H1 (cell line): ENCODE results near the gene APPL2. TPM values are rescaled to one million over a fixed set of nuclear protein-coding genes. Genes with fewer than 3 reads are reported as not detected.

Experiments
- CTCF ChIA-PET: fragments of 300-600 bp; sonication (Branson Sonifier 250); formaldehyde crosslinking; loops from one replicate; lab custom pipeline; 2021; ENCODE audit not compliant: partially characterized antibody; lab: Charles Lee
- POLR2A ChIA-PET: fragments of 300-600 bp; sonication (Branson Sonifier 250); formaldehyde crosslinking; loops from one replicate; lab custom pipeline; 2021; ENCODE audit warnings: inconsistent platforms; ENCODE audit not compliant: partially characterized antibody; lab: Charles Lee
- DNase-seq, 2 experiments: peaks; one replicate each; pipeline versions ENCODE4 v3.0.0 to v3.0.0-alpha.2; 2010 to 2022; ENCODE audit warnings: low spot score in 2 of 2, low read depth in 1 of 2, mixed read lengths in 1 of 2
- FAIRE-seq: peaks from 2 replicates; lab custom pipeline; 2011; peaks lifted over from hg19 to GRCh38; lab: Jason Lieb, UNC
- H2AFZ ChIP-seq: 2 replicates; pipeline ENCODE4 v1.8.1; 2012; ENCODE audit warnings: low read length, inconsistent platforms
- H2AK5ac ChIP-seq: 2 replicates; pipeline ENCODE4 v1.6.1; 2013; ENCODE audit warnings: low read depth, low read length
- H2BK120ac ChIP-seq: replicated peaks from 2 replicates; pipeline ENCODE3; 2013; ENCODE audit warnings: low read depth, low read length, inconsistent platforms
- H2BK12ac ChIP-seq: 2 replicates; pipeline ENCODE4 v1.6.1; 2013; ENCODE audit warnings: low read depth, low read length
- H2BK15ac ChIP-seq: 2 replicates; pipeline ENCODE4 v1.6.1; 2013; ENCODE audit warnings: low read length
- H2BK20ac ChIP-seq: 2 replicates; pipeline ENCODE4 v1.6.1; 2013; ENCODE audit warnings: low read length
- H2BK5ac ChIP-seq: 2 replicates; pipeline ENCODE4 v1.6.1; 2013; ENCODE audit warnings: low read depth, low read length
- H3K14ac ChIP-seq: 2 replicates; pipeline ENCODE4 v1.6.1; 2013; ENCODE audit warnings: inconsistent platforms; ENCODE audit not compliant: insufficient read length
- H3K18ac ChIP-seq: 2 replicates; pipeline ENCODE4 v1.6.1; 2013; ENCODE audit warnings: low read length; ENCODE audit errors: extremely low read depth
- H3K23ac ChIP-seq: 2 replicates; pipeline ENCODE4 v1.6.1; 2013; ENCODE audit warnings: inconsistent platforms; ENCODE audit not compliant: insufficient read length
- H3K23me2 ChIP-seq: 2 replicates; pipeline ENCODE4 v1.6.1; 2013; ENCODE audit warnings: low read depth, low read length
- H3K27ac ChIP-seq: 2 replicates; pipeline ENCODE4 v1.6.1; 2011; ENCODE audit warnings: low read depth, low read length, inconsistent platforms
- H3K27me3 ChIP-seq, 4 experiments: replicated peaks in 1 of 4; 1 replicate in 1 of 4; 2 replicates in 3 of 4; pipeline versions ENCODE4 v1.6.1 to v1.8.1; 2011 to 2013; ENCODE audit warnings: low read length in 3 of 4, mild to moderate bottlenecking in 3 of 4, inconsistent platforms in 2 of 4, mixed read lengths in 2 of 4, moderate library complexity in 1 of 4; ENCODE audit not compliant: control insufficient read depth in 3 of 4, insufficient read depth in 3 of 4; ENCODE audit errors: extremely low read depth in 1 of 4
- H3K36me3 ChIP-seq, 4 experiments: 2 replicates each; pipeline versions ENCODE4 v1.6.1 to v1.8.1; 2011 to 2013; ENCODE audit warnings: mild to moderate bottlenecking in 4 of 4, low read length in 3 of 4, moderate library complexity in 2 of 4, control low read depth in 1 of 4, inconsistent platforms in 1 of 4; ENCODE audit not compliant: insufficient read depth in 4 of 4, control insufficient read depth in 2 of 4
- H3K4ac ChIP-seq: replicated peaks from 2 replicates; pipeline ENCODE3; 2013; ENCODE audit warnings: low read length, low read depth, mixed read lengths, inconsistent platforms; ENCODE audit not compliant: insufficient read length
- H3K4me1 ChIP-seq, 4 experiments: replicated peaks in 1 of 4; 1 replicate in 1 of 4; 2 replicates in 3 of 4; pipeline versions ENCODE4 v1.6.1 to v1.8.1; 2011 to 2013; ENCODE audit warnings: low read length in 3 of 4, inconsistent platforms in 2 of 4, mixed read lengths in 1 of 4; ENCODE audit not compliant: insufficient read depth in 4 of 4, control insufficient read depth in 3 of 4
- H3K4me2 ChIP-seq, 2 experiments: 2 replicates each; pipeline versions ENCODE4 v1.6.1 to v1.8.1; 2011 to 2013; ENCODE audit warnings: low read depth in 2 of 2, low read length in 2 of 2, control low read depth in 1 of 2, inconsistent platforms in 1 of 2, mild to moderate bottlenecking in 1 of 2; ENCODE audit not compliant: insufficient read depth in 1 of 2
- H3K4me3 ChIP-seq, 4 experiments: fragments of 200-600, 300-600 bp in 1 of 4; sonication (generic), shearing (Covaris generic), sonication (Bioruptor Twin) in 1 of 4; 2 replicates each; pipeline versions ENCODE4 v1.5.1 to v1.8.1; 2011 to 2016; ENCODE audit warnings: low read length in 4 of 4, low read depth in 3 of 4, control low read depth in 2 of 4, inconsistent platforms in 2 of 4, mild to moderate bottlenecking in 2 of 4, mixed read lengths in 1 of 4, moderate library complexity in 1 of 4; ENCODE audit not compliant: insufficient read depth in 2 of 4; ENCODE audit errors: extremely low read depth in 1 of 4
- H3K56ac ChIP-seq: replicated peaks from 2 replicates; pipeline ENCODE3; 2013; ENCODE audit warnings: low read depth, mild to moderate bottlenecking, mixed read lengths, low read length, inconsistent platforms; ENCODE audit not compliant: insufficient read length
- H3K79me1 ChIP-seq: 2 replicates; pipeline ENCODE4 v1.6.1; 2013; ENCODE audit warnings: low read depth, low read length, control low read depth
- H3K79me2 ChIP-seq, 2 experiments: 2 replicates each; pipeline versions ENCODE4 v1.6.1 to v1.8.1; 2012 to 2013; ENCODE audit warnings: low read length in 2 of 2, mild to moderate bottlenecking in 2 of 2, inconsistent platforms in 1 of 2; ENCODE audit not compliant: insufficient read depth in 2 of 2, control insufficient read depth in 1 of 2
- H3K9ac ChIP-seq, 4 experiments: replicated peaks in 1 of 4; 1 replicate in 1 of 4; 2 replicates in 3 of 4; pipeline versions ENCODE4 v1.6.1 to v1.8.1; 2011 to 2013; ENCODE audit warnings: low read depth in 3 of 4, low read length in 3 of 4, control low read depth in 2 of 4, mild to moderate bottlenecking in 2 of 4, moderate library complexity in 2 of 4, inconsistent platforms in 1 of 4; ENCODE audit errors: extremely low read depth in 1 of 4
- H3K9me3 ChIP-seq, 2 experiments: 2 replicates each; pipeline versions ENCODE4 v1.6.1 to v1.8.1; 2012 to 2013; ENCODE audit warnings: mild to moderate bottlenecking in 2 of 2, moderate library complexity in 2 of 2, control low read depth in 1 of 2, inconsistent platforms in 1 of 2, low read depth in 1 of 2, low read length in 1 of 2, mixed read lengths in 1 of 2; ENCODE audit not compliant: insufficient read depth in 2 of 2
- H4K20me1 ChIP-seq, 2 experiments: replicated peaks in 1 of 2; 2 replicates each; pipeline versions ENCODE3 to v1.8.1; 2011 to 2013; ENCODE audit warnings: inconsistent platforms in 2 of 2, low read length in 2 of 2, mild to moderate bottlenecking in 1 of 2; ENCODE audit not compliant: insufficient read depth in 2 of 2, control insufficient read depth in 1 of 2
- H4K5ac ChIP-seq: 2 replicates; pipeline ENCODE4 v1.6.1; 2013; ENCODE audit warnings: low read length, low read depth, mixed read lengths, inconsistent platforms; ENCODE audit not compliant: insufficient read length
- H4K8ac ChIP-seq: 2 replicates; pipeline ENCODE4 v1.8.0; 2013; ENCODE audit warnings: mild to moderate bottlenecking, moderate library complexity, low read length, inconsistent platforms; ENCODE audit not compliant: insufficient read depth; ENCODE audit errors: extremely low read depth
- H4K91ac ChIP-seq: replicated peaks from 2 replicates; pipeline ENCODE3; 2013; ENCODE audit warnings: low read length, mixed read lengths, inconsistent platforms; ENCODE audit not compliant: insufficient read length
- ASH2L ChIP-seq: fragments of 200-600, 300-600 bp; sonication (generic); IDR thresholded peaks from one replicate; pipeline ENCODE4 v1.7.1; 2017; ENCODE audit warnings: low read length
- CEBPB ChIP-seq: IDR thresholded peaks from 2 replicates; pipeline ENCODE4 v1.6.1; 2012; ENCODE audit warnings: low read depth, low read length
- JUND ChIP-seq: IDR thresholded peaks from 2 replicates; pipeline ENCODE4 v1.6.1; 2011; ENCODE audit warnings: mild to moderate bottlenecking, improper control_type of control experiment, low read length
- KDM4A ChIP-seq: IDR thresholded peaks from one replicate; pipeline ENCODE4 v1.7.1; 2012; ENCODE audit warnings: low read depth, mild to moderate bottlenecking, moderate library complexity, low read length, inconsistent platforms; ENCODE audit not compliant: severe bottlenecking
- RXRA ChIP-seq: IDR thresholded peaks from 2 replicates; pipeline ENCODE4 v1.6.1; 2011; ENCODE audit warnings: low read depth, mild to moderate bottlenecking, low read length, moderate library complexity; ENCODE audit not compliant: insufficient read depth
- SIN3A ChIP-seq, 2 experiments: IDR thresholded peaks in 1 of 2; conservative IDR thresholded peaks in 1 of 2; 2 replicates each; pipeline ENCODE4 v1.6.1; 2011 to 2012; ENCODE audit warnings: low read length in 2 of 2, improper control_type of control experiment in 1 of 2, low read depth in 1 of 2, mild to moderate bottlenecking in 1 of 2
- SP1 ChIP-seq: IDR thresholded peaks from 2 replicates; pipeline ENCODE4 v1.6.1; 2011; ENCODE audit warnings: low read depth, low read length
- TAF1 ChIP-seq: IDR thresholded peaks from 2 replicates; pipeline ENCODE4 v1.6.1; 2011; ENCODE audit warnings: mild to moderate bottlenecking, low read depth, low read length
- ZNF274 ChIP-seq: IDR thresholded peaks from 2 replicates; pipeline ENCODE4 v1.7.0; 2012; ENCODE audit warnings: low read length, borderline replicate concordance; ENCODE audit errors: extremely low read depth
- WGBS, 2 experiments: shearing (Covaris generic) in 1 of 2; methylation state at CpG; one replicate each; pipeline versions ENCODE4 v1.1.6 to v1.1.7; 2013 to 2015; ENCODE audit warnings: low lambda C conversion rate in 2 of 2, mixed read lengths in 2 of 2, inconsistent platforms in 1 of 2, low coverage in 1 of 2, missing lambda C conversion rate in 1 of 2; ENCODE audit not compliant: insufficient replicate concordance in 2 of 2, insufficient coverage in 1 of 2, insufficient read length in 1 of 2; ENCODE audit errors: extremely low coverage in 1 of 2, missing lambda C conversion rate in 1 of 2; 5-methylcytosine and 5-hydroxymethylcytosine counted together
- polyA plus RNA-seq, 7 experiments: library from polyadenylated mRNA; depleted of rRNA in 3 of 7; stranded (reverse) in 5 of 7; unstranded in 2 of 7; fragments of >200 nt in 5 of 7; fragments of 200-250 nt in 2 of 7; gene quantifications; 1 replicate in 5 of 7; 2 replicates in 1 of 7; 4 replicates in 1 of 7; pipeline versions ENCODE4 v1.2.1 to v1.2.3, GENCODE V29; 2011 to 2013; ENCODE audit warnings: missing spikeins in 2 of 7, mixed read lengths in 2 of 7
- total RNA-seq: library from RNA; stranded (reverse); fragmentation: NEBNext Ultra II Directional; extraction: Animal tissue kit (Norgen Biotek cat#: 25700); gene quantifications from 2 replicates; pipeline ENCODE4 v1.2.1, GENCODE V29; 2021
- TF ChIP-seq, protein P1 (sequence below): IDR thresholded peaks from 2 replicates; pipeline ENCODE4 v1.6.1; 2012; ENCODE audit warnings: low read length, inconsistent platforms
- TF ChIP-seq, protein P2 (sequence below): IDR thresholded peaks from 2 replicates; pipeline ENCODE4 v1.6.1; 2011; ENCODE audit warnings: low read length, improper control_type of control experiment

Gene APPL2
- total and polyA plus RNA-seq, 2 of the 8 experiments (the other 6 are each of a cell fraction or from before 2014, with no cell fraction given), result 8.9 to 22.9 TPM

DNA sequence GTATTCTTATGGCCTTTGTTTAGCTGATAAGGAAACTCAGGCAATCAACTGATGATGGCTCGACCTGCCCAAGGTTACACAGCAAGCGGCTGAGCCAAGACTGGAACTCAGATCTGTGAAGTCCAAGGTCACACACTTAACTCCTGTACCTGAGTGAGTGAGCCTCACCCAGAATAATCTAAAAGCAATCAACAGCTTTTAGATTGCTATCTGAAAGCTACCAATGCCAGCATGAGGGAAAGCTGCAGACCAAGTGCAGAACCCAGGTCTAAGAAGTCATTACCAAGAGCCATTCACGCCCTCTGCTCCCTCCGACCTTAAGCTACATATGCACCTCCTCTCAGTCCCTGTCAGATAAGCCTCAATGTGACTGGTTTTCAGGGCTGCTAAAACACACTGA, 12.1 kb downstream of the APPL2 start:
- Histone ChIP-seq H3K27ac (no peak overlapping the region), H2BK5ac (no peak overlapping the region), H3K18ac (no peak overlapping the region), H3K79me1 (no peaks in the 10 kb centered on the region; the same call in 1 of the 2 replicates), H4K5ac (no peak overlapping the region), H3K9me3 (no peaks in the 10 kb centered on the region), H3K23me2 (no peaks in the 10 kb centered on the region), H2BK12ac (no peak overlapping the region), H3K27me3 (no peaks in the 10 kb centered on the region), H3K79me2 (no peaks in the 10 kb centered on the region), H2AK5ac (no peak overlapping the region), H4K91ac (no peak overlapping the region), H2BK15ac (no peak overlapping the region), H4K8ac (no peak overlapping the region), H3K56ac (no peak overlapping the region), H3K23ac (no peak overlapping the region), H2BK120ac (no peak overlapping the region), H3K4me2 (no peak overlapping the region), H3K14ac (no peak overlapping the region), H3K9ac (no peak overlapping the region), H2AFZ (no peak overlapping the region), H3K4me3 (no peak overlapping the region), H4K20me1 (no peaks in the 10 kb centered on the region), H3K36me3 (peaks cover 0 to 9% (median 2%) of the 10 kb centered on the region in 4 experiments; a peak in 5 of 8 replicates), H3K4ac (no peak overlapping the region), H3K4me1 (0 out of 7 replicates have a peak, but pooled peaks cover 0 to 5% (median 0%) of the 10 kb centered on the region in 4 experiments), H2BK20ac (no peak overlapping the region)
- 80% methylated on average over 4 of the region's 4 CpGs; no CpG with 5 or more reads in 1 of the 2 experiments for WGBS, 2 experiments
- DNase-seq (no peak), FAIRE-seq (no peak)
- ChIA-PET CTCF (interaction anchor here (1.2 to 1.4 kb wide), 2 partner anchors 8 to 11 kb away, joined by 4 read pairs; no protein-coding TSS in a partner anchor), POLR2A (interaction anchor here (1.1 kb wide), 1 partner anchor 9 kb away, joined by 4 read pairs; no protein-coding TSS in a partner anchor)
- TF ChIP-seq CEBPB (no peak), KDM4A (no peak), RXRA (no peak), SIN3A (conservative IDR thresholded peaks at IDR 0.05 in 1 of 2, IDR thresholded peaks at IDR 0.05 in 1 of 2; ENCODE audit: low read depth in 1 of 2, low read length in 2 of 2) (no peak), ASH2L (no peak), TAF1 (no peak), SP1 (no peak), JUND (no peak), ZNF274 (no peak)
- TF ChIP-seq, protein P1, sequence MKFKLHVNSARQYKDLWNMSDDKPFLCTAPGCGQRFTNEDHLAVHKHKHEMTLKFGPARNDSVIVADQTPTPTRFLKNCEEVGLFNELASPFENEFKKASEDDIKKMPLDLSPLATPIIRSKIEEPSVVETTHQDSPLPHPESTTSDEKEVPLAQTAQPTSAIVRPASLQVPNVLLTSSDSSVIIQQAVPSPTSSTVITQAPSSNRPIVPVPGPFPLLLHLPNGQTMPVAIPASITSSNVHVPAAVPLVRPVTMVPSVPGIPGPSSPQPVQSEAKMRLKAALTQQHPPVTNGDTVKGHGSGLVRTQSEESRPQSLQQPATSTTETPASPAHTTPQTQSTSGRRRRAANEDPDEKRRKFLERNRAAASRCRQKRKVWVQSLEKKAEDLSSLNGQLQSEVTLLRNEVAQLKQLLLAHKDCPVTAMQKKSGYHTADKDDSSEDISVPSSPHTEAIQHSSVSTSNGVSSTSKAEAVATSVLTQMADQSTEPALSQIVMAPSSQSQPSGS, result no peak
- TF ChIP-seq, protein P2, sequence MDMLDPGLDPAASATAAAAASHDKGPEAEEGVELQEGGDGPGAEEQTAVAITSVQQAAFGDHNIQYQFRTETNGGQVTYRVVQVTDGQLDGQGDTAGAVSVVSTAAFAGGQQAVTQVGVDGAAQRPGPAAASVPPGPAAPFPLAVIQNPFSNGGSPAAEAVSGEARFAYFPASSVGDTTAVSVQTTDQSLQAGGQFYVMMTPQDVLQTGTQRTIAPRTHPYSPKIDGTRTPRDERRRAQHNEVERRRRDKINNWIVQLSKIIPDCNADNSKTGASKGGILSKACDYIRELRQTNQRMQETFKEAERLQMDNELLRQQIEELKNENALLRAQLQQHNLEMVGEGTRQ, result no peak
